GM03348 (cell line): ENCODE results near the gene SHISA9.

ENCODE experiments used
- DNase-seq: peaks from one replicate; pipeline ENCODE4 v3.0.0; 2012; ENCODE audit warnings: low spot score

The SHISA9 gene

DNA sequence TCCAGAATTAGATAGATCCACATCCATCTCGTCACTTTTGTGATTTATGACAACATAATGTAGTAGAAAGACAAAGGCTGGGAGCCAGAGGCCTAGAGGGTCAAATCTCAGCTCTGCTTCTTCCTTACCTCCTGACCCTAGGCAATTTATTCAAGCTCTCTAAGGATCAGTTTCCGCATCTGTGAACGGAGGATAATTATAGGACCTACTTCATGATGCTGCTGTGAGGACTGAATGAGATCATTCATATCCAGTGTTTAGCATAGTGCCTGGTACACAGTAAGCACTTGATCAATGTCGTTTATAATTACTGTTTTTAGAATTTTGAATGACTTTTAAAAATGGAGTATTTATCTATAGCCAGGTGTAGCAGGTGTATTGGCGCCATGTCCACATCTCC is 128.4 kb downstream of the SHISA9 start:
- DNase-seq = no peak

DNA sequence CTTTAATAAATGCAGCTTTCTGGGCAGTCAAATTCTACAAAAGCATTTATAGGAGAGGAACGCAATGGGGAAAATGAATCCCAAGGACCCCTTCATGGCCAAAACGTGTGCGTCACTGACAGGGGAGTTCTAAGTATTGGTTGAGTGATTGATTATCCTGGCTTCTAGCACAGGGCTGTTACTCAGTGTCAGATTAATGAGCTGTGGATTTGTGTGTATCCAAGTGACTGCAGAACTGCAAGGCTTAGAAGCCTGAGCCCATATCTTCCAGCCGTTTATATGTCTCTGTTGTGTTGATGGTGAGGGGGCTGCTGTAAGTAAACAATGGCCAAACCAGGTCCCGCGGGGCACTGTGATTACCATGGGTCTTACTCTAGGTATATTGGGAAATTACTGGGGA is 129.4 kb downstream of the SHISA9 start:
- no peak for DNase-seq

DNA sequence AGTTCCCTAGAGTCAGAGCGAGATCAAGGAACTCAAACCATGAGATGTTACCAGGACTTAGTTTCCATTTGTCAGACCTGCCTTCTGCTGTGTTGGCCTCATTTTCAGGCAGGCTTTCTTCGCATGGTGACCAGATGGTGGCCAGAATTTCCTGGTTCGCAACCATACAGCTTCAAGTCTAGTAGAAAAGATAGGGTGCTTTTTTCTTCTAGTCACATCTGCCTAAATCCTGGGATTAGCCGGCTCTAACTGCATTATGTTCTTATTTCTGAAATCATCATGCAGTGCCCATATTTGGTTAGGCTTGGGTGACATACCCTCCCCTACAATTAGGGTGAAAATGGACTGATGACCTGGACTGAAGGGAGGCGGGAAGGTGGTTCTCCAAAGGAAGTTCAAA is 131.5 kb downstream of the SHISA9 start:
- DNase-seq = no peak

DNA sequence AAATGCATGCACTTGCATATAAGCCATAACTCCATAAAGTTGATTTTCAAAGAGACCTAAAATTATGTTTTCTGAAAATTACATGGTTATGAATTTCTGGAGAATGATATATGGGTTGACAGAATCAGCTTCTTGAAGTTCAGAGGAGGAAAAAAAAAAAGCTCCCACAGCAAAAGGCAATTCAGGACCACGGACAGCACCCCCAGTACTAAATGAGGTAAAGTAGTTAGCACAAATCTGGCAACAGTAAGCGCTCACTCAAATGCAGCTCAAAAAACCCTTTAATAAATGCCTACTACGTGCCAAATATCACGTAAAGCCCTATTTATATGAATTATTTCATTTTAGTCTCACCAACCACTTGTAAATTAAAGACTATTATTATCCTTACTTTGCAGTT is 135.2 kb downstream of the SHISA9 start:
- peak; percentile 26 for DNase-seq

DNA sequence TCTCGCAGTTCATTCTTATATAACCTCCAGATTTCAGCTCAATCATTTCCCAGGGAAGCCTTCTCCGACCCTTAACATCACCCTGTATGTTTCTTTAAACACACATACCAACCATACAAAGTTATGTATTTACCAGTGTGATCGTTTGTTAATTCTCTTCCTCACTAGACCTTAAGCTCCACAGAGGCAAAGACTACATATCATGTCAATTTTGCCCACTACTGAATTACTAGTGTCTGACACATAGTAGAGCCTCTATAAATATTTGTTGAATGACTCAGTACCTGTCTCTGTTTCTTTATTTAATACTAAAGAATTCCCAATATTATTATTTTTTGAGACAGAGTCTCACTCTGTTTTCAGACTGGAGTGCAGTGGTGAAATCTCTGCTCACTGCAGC is 137.2 kb downstream of the SHISA9 start:
- no peak for DNase-seq

DNA sequence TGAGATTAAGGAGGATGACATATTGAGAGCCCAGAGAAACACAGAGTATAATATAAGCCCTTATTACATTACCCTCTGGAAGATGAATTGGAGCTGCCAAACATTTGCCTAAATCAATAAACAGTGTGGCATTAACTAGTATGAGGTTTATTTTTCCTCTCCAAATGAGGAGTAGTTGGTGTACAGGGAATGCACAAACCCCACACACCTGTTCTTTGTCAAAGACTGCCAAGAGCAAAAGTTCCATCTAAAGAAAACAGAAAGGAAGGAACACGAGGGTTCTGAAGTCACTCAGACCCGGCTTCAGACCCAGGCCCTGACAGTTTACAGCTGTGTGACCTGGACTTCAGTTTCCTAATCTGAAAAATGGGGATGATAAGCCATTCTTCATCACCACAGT is 138.1 kb downstream of the SHISA9 start:
- no peak for DNase-seq

DNA sequence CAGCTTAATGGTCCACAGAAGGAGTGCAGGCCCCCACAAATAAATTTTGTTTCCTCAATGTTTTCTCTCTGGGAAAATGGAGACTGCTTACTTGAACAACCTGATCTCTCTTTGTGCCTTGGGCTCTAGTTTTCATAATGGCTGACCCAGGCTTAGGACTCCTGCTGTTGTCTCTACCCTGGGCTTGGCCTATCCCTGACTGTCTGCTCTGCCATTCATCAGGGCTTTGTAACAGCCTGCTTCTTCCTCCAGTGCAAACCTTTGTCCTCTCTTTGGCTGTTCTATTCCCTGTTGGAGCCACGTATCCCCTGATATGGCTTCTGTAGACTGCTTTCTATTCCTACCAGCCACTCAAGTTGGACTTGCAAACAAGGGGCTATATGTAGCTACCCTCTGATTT is 139.8 kb downstream of the SHISA9 start:
- no peak for DNase-seq

DNA sequence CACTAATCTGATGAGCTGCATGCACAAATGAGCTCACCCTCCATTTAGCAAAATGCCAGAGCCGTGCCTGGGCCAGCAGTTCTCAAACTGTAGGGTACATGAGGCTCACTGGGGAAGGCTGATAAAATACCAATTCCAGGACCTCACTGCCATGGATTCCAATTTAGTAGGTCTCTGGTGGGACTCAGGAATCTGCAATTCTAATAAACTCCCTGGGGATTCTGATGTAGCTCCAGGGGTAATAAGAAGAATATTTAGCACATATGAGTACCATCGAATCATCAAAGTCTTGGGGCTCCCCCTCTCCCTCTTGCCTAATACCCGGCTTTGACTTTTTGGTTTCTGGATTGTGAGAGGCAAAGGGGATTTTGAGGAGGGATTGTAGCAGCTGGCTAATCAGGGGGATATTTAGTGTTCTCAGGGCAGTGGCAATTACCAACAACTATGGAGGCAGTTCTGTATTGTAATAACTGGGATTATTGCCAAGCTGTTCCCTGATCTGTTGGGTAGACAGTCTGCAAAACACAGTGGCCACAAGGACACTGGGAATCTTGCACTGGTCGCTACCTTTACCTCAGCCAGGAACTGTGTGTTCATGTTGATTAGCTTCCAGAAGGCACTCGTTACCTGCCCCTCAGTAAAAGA is 140.4 kb downstream of the SHISA9 start:
- DNase-seq = no peak

DNA sequence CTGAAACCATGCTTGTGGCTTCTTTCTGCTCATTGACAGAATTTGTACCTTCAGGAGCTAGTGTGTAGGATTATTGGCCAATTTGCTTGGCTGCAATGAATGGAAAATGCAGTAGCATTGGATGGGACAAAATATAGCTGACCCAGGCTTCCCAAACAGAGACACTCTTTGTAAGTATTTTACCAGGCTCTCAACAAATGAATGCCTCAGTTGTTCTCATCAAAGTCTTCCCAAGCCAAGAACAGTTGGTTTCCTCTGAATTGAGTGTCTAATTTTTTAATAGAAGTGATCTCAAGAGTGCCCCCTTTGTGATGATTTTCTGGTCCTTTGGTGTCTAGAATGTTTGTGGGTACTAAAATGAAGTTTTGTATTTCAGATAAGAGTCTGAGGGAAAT is 140.9 kb downstream of the SHISA9 start:
- no peak for DNase-seq

DNA sequence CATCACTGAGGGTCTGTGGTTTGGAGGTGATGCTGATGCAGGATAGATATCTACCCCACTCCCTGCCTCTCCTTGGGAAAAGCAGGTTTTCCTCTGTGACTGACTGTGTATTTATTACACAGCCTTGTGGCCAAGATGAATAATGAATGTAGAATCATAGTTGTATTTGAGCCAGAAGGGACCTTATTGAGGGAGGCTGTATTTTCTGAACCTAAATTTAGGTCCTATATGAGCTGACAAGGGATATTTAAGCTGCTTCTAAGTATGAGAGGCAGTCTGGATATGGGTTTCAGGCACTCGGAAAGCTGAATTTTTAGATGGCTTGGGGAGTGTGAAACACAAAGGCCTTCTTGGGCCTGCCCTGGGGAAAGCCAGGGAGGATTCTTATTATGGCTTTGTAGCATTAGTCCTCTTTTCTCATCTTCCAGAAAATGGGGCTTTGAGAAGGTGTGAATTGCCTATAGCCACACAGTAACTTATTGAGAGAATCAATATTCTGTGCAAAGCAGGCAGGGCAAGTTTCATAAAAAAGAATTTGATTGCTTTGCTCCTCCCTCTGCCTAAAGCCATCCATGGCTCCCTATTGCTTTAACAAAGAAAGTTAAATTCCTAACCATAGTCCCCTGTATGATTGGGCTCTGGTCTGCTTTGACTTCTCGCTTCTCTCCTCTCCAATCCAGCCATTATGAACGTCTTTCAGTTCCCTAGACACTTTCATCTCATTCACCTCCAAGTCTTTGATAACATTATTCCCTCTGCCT is 144.8 kb downstream of the SHISA9 start:
- no peak for DNase-seq

DNA sequence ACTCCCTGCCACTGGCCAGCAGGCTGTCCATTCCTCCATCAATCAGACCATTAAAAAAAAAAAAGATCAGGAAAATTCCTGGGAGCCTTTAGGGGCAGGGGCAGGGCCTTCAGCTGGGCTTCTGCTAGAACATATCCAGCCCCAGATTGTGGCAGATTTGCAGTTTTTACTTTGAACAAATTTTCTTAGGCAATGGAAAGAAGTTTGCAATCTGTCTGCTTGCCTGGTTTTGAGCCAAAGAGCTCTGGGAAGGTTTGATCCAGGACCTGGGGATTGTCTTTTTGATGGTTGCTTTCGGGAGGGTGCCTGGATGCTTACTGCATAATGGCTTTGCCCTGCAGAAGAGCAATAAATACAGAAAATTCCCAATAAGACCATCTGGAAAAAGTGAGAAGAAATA is 145.9 kb downstream of the SHISA9 start:
- DNase-seq = no peak

DNA sequence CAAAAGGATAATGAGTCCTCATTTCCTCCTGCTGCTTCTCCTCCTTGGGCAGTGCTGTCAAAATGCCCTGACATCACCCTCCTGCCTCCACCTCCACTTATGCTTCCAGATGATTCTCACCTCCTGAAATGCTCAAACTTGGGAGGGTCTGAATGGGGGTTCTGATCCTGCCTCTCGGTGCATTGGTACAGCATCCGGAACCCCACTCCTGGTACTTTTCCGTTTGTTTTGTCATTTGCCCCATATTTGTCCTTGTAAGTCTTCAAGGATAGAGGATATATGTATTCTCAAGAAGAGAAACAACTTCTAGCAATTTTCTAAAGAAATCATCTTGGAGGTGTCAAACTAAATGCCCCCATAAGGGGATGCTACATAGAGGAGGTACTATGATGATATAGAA is 148.3 kb downstream of the SHISA9 start:
- DNase-seq = no peak

DNA sequence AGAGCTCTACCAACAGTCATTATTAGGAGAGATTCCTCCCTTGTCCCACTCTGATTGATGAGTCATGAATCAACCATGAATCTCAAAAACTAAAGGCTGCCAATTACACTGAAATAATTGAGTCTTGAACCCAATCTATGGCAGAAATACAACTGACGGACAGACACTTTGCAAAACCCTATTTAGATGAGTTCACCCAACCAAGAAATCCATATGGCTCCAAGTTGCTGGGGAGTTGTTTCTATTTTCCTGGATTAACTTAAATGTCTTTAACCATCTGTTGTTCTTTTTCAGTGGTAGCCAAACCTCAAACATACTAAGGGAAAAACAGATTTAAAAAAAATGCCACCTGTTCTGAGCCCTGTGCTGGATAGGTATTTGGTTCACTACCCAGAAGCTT is 151.0 kb downstream of the SHISA9 start:
- DNase-seq = no peak

DNA sequence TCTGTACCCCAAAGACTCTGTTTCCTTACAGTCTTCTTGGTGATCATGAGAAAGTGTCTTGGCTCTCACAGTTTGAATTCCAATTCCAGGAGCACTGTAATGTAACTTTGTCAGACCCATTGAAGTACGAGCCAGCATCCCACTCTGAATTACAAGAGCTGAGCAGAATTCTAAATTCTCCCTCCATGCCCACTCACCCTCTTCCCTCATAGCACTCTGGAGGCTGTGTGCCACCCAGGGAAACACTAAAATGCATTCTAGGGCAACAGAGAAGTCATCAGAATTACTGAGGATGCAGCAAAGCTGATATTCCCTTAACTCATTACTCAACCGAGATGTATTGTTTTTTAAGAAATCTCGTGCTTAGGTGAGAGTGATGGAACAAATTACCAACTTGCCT is 154.1 kb downstream of the SHISA9 start:
- no peak for DNase-seq

DNA sequence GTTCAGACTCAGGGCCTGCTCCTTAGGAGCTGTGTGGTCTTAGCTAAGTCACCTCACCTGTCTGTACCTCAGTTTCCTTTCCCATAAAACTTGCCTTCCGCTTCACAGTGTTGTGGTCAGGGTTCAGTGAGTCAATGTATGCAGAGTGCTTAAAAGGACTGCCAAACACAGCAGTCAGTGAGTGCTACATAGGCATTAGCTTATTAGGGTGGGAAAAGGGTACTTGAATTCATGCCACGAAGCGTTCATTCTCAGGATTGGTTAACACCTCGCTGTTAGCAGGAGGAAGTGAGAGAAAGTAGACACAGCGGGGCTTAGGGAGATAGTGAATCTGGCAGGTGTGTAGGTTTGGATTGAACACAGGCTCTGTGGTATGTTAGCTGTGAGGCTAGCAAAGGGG is 155.2 kb downstream of the SHISA9 start:
- no peak for DNase-seq

DNA sequence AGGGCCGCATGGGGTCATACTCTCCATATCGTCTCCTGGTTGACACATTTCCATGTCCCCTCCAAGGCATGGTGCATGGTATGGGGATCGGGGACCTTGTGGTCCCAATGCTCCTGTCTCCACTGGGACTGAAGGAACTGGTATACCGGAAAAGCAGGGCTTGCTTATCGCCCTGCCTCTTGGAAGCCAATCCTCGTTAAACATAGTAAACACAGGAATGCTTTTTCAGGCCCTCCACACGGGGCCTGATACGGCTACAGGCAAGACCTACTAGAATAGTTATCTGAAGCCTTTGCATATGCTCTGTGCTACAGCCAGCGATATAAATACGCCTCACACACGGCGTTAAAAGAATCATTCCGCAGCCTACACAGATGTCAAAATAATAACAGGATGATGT is 159.5 kb downstream of the SHISA9 start:
- no peak for DNase-seq

DNA sequence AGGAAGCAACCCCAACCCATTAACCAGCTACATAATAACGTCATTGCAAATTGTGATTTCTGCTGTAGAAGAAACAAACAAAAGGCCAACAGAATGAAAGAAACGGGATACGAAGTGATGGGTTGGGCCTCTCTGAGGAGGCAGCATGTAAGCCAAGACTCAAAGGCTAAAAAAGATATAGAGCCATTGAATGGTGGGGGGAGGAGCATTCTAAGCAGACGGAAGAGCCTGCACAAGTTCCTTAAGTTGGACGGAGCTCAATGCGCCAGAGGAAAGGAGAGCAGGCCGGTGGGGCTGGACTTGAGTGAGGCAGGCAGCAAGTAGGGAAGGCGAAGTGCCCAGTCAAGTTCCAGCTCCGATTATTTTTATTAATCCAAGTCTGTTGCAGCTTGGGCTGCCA is 160.3 kb downstream of the SHISA9 start:
- no peak for DNase-seq

DNA sequence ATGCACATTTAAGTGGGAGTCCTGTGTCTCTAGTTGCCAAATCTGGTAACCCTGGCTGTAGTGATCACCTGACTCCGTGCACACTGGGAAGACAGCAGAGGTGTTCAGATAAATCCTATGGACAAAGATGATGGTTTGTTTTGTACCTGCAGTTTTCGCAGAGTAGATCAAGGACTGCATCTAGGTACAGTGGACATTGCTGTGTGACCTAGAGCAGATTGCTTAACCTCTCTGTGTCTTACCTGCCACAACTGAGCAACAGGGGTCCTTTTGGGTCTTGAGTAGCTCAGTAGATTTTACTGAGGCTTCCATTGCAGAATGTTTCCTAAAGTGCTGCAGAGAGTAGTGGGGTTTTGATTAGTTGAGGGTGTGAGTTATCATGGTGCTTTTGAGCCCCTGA is 160.8 kb downstream of the SHISA9 start:
- no peak for DNase-seq

DNA sequence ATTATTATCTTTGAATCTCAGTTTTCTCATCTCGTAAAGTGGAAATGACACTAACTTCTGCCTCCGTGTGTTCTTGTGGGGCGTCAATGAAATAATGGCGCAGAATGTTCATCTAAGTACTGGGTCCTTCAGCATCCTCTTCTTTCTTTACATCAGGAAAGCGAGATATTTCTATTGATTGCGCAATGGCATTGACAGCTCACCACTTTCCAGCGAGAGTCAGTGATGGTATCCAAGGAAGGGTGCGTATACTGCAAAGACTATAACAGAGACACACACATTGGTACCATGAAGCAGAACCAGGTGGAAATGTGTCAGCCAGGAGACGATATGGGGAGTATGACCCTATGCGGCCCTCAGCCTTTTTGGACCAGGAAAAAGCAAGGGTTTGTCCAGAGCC is 162.1 kb downstream of the SHISA9 start:
- no peak for DNase-seq

DNA sequence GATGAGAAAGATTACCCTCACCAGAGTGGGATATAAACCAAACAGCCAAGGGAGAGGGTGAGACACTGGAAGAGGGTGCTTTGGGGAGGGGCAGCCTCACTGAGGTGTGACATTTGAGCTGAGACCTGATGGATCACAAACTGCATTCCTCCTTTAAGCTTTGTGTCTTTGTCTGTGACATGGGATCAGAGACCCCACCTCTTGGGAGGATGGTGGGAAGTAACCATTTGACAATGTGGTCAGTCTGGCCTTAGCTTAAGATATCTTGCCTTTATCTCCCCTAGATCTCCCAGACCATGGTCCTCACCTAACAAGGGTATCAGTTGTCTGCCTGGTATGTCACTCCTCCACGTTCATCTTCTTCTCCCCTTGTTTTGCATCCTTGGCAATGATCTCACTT is 163.4 kb downstream of the SHISA9 start:
- DNase-seq = no peak

DNA sequence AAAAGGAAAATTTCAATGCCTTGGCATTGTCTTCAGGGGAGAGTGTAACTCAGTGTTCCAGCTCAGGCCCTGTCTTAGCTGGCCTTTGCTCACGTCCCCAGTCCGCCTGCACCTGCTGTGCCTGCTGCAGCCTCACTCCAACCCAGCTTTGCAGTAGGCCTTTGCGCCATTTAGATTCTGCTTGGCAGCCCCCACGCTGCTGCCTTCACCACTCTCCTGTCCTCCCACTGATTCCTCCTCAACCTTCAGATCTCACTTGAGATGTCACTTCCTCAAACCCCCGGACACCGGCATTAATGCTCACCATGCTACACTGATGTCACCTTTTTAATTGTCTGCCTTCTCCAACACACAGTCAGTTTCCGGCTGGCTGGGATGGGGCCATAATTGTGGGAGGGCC is 166.2 kb downstream of the SHISA9 start:
- no peak for DNase-seq

DNA sequence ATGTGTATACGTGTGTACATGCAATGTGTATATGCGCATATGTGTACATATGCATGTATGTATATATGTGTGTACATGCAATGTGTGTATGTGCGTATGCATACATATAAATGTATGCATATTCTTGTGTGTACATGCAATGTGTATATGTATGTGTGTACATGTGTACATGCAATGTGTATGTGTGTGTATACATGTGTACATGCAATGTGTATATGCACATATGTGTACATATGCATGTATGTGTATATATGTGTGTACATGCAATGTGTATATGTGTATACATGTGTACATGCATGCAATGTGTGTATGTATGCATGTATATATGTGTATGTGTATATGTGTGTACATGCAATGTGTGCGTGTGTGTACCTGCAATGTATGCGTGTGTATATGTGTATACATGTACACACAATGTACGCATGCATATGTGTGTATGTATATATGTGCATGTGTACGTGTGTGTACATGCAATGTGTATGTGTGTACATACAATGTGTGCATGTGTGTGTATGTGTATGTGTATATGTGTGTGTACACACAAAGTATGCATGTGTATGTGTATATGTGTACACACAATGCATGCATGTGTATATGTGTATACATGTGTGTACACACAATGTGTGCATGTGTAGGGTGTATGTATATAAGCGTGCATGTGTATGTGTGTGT is 167.7 kb downstream of the SHISA9 start:
- no peak for DNase-seq

DNA sequence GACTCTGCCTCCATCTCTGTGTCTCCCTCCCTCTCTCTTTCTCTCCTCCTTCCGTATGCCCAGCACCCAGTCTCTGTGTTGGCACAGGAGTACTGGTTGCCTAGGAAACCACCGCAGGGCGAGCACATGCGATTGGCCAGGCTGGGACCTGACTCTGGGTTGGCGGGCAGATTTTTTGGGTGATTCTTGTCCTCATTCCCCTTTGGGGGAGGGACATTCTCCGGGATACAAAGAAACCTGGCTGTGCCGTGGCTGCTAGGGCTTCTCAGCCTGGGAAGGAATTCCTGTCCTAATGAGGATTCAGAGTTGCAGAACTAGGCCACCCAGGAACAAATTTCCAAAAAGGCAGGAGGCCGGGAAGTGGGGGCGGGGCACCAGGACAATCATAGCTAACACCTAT is 168.9 kb downstream of the SHISA9 start:
- no peak for DNase-seq

DNA sequence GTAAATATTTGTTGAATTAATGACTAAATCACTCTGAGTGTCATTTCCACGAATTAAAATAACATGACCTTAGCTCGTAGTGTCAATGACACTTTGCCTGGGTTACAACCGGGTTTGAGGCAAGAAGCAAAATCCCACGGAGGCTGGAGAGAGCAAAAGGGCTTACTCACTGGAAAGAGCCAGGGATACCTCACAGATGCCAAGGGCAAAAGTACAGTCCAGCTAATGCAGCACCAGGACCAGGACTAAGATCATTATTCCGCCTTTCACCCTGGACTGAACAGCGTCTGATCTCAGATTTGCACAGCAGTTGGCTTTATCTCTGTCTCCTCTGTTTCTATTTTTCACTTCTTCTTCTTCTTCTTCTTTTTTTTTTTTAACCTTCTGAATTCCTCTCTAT is 175.5 kb downstream of the SHISA9 start:
- no peak for DNase-seq
